ENCODE results near the gene NAGPA. TPM values are rescaled to one million over a fixed set of nuclear protein-coding genes. Genes with fewer than 3 reads are reported as not detected.

The NAGPA gene
- total RNA-seq, 2 donors from 2014 or later, result 12.7 to 14.0 TPM

DNA sequence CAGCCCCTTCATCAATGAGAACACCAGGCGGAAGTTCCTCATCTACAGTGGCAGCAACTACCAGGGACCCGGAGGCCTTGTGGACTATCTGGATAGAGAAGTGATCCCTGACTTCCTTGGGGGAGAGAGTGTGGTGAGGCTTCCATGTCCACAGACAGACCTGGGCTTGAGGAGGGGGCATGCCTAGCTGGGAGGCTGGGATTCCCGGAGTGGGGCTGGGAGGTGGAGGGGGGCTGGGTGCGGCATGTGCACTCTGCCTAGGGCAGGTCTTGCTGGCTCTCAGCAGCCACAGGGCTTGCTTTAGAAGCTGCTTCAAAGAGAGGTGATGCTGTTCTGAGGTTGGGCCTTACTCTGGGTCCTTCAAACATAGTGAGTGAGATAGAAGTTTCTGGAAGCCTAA is 27.8 kb downstream of the NAGPA start:
- H3K36me3 Mint-ChIP-seq (ENCODE audit: low read depth), result no peaks in the 10 kb centered on the region
- H3K36me3 ChIP-seq (ENCODE audit: control insufficient read depth, insufficient read depth, low read length), result no peaks in the 10 kb centered on the region
- H3K4me3 ChIP-seq (ENCODE audit: low read length), result no peak overlapping the region
- no peak for TF ChIP-seq CTCF (conservative IDR thresholded peaks at IDR 0.05)
- H3K27ac ChIP-seq (ENCODE audit: low read depth, low read length), result no peak overlapping the region
- WGBS, 2 experiments (ENCODE audit: insufficient coverage in 1 of 2, insufficient read length in 1 of 2), result 91% methylated on average over 4 of the region's 4 CpGs; no CpG with 5 or more reads in 1 of the 2 experiments
- no peaks in the 10 kb centered on the region for H3K9me3 Mint-ChIP-seq
- H3K27ac Mint-ChIP-seq, result no peak overlapping the region
- no peak overlapping the region for H3K4me3 Mint-ChIP-seq
- H3K27me3 Mint-ChIP-seq (ENCODE audit: insufficient read depth), result peaks cover 89% of the 10 kb centered on the region
- H3K9me3 ChIP-seq (ENCODE audit: control insufficient read depth, low read length), result no peaks in the 10 kb centered on the region
- peaks cover 6% of the 10 kb centered on the region for H3K4me1 Mint-ChIP-seq
- no peak overlapping the region for H3K9ac ChIP-seq (ENCODE audit: extremely low read depth, low read length, poor library complexity, severe bottlenecking)
- DNase-seq, result no peak
- H3K4me1 ChIP-seq (ENCODE audit: control insufficient read depth, insufficient read depth, low read length), result peaks cover 2% of the 10 kb centered on the region
- peaks cover 70% of the 10 kb centered on the region for H3K27me3 ChIP-seq (ENCODE audit: control insufficient read depth, insufficient read depth, low read length, poor library complexity, severe bottlenecking)

DNA sequence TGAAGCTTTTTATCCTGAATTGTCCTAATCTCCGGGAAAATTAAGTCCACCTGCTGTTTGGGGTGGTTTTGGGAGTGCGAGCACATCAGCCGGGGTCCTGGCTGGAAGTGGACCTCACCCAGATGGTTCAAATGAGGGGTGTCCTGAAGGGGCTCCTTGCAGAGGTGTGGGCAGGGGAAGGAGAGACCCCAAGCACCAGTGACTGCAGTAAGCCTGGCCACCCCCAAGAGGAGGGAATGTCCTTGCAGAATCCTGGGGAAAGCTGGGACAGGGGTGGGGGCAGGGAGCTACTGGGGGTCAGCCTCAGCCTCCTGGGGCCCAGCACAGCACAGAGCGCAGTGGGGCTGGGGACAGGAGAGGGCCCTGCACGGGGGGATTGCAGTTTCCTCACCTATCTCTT is 29.4 kb downstream of the NAGPA start:
- TF ChIP-seq CTCF (conservative IDR thresholded peaks at IDR 0.05), result no peak
- Mint-ChIP-seq H3K36me3 (ENCODE audit: low read depth) (no peaks in the 10 kb centered on the region), H3K9me3 (no peaks in the 10 kb centered on the region), H3K27me3 (ENCODE audit: insufficient read depth) (peaks cover 73% of the 10 kb centered on the region), H3K4me1 (no peaks in the 10 kb centered on the region), H3K27ac (no peak overlapping the region), H3K4me3 (no peak overlapping the region)
- DNase-seq, result no peak
- Histone ChIP-seq H3K4me1 (ENCODE audit: control insufficient read depth, insufficient read depth, low read length) (no peaks in the 10 kb centered on the region), H3K4me3 (ENCODE audit: low read length) (no peak overlapping the region), H3K9me3 (ENCODE audit: control insufficient read depth, low read length) (no peaks in the 10 kb centered on the region), H3K27me3 (ENCODE audit: control insufficient read depth, insufficient read depth, low read length, poor library complexity, severe bottlenecking) (peaks cover 57% of the 10 kb centered on the region), H3K9ac (ENCODE audit: extremely low read depth, low read length, poor library complexity, severe bottlenecking) (no peak overlapping the region), H3K36me3 (ENCODE audit: control insufficient read depth, insufficient read depth, low read length) (no peaks in the 10 kb centered on the region), H3K27ac (ENCODE audit: low read depth, low read length) (no peak overlapping the region)
- 85 to 95% methylated on average over 3 to 5 of the region's 5 CpGs for WGBS, 2 experiments (ENCODE audit: insufficient coverage in 1 of 2, insufficient read length in 1 of 2)

- no peaks in the 10 kb centered on the region for H3K9me3 Mint-ChIP-seq
- H3K36me3 ChIP-seq (ENCODE audit: control insufficient read depth, insufficient read depth, low read length), result no peaks in the 10 kb centered on the region
- no peak overlapping the region for H3K4me3 ChIP-seq (ENCODE audit: low read length)
- no peaks in the 10 kb centered on the region for H3K36me3 Mint-ChIP-seq (ENCODE audit: low read depth)
- no peaks in the 10 kb centered on the region for H3K4me1 ChIP-seq (ENCODE audit: control insufficient read depth, insufficient read depth, low read length)
- no peaks in the 10 kb centered on the region for H3K4me1 Mint-ChIP-seq
- 80 to 92% methylated on average over 2 to 10 of the region's 10 CpGs for WGBS, 2 experiments (ENCODE audit: insufficient coverage in 1 of 2, insufficient read length in 1 of 2)
- H3K27me3 Mint-ChIP-seq (ENCODE audit: insufficient read depth), result peaks cover 70% of the 10 kb centered on the region
- H3K4me3 Mint-ChIP-seq, result no peak overlapping the region
- no peaks in the 10 kb centered on the region for H3K9me3 ChIP-seq (ENCODE audit: control insufficient read depth, low read length)
- no peak for TF ChIP-seq CTCF (conservative IDR thresholded peaks at IDR 0.05)
- DNase-seq, result no peak
- no peak overlapping the region for H3K27ac ChIP-seq (ENCODE audit: low read depth, low read length)
- H3K27ac Mint-ChIP-seq, result no peak overlapping the region
- H3K9ac ChIP-seq (ENCODE audit: extremely low read depth, low read length, poor library complexity, severe bottlenecking), result no peak overlapping the region
- peaks cover 52% of the 10 kb centered on the region for H3K27me3 ChIP-seq (ENCODE audit: control insufficient read depth, insufficient read depth, low read length, poor library complexity, severe bottlenecking)
These were observed 29.9 kb downstream of the NAGPA start for GRCh38 chr16:5003828-5004227.

Data from endodermal cell (in vitro differentiated cells).